ENCODE data around the gene EIF4G3. TPM values are rescaled to one million over a fixed set of nuclear protein-coding genes. Genes with fewer than 3 reads are reported as not detected.

Gene EIF4G3
- polyA plus RNA-seq, result 70.4 and 81.9 TPM in 2 replicates

GRCh38 chr1:21176586-21177555 is at the start of gene EIF4G3:
EIF4G3 (minus strand) TSS chr1:21176897; CDS start chr1:21002742, 174,155 bp downstream.

GRCh38 chr1:20787029-20787839 is 389.5 kb downstream of the EIF4G3 start, which contains the start of gene HP1BP3:
HP1BP3 (minus strand) TSS chr1:20787307; CDS start chr1:20780440, 6,867 bp downstream.

Other genes starting within 250 kb of the EIF4G3 start
- gene ECE1, start 113.6 kb upstream of the EIF4G3 start, polyA plus RNA-seq, result 3.2 and 3.3 TPM in 2 replicates

All from Purkinje cell (primary cell).